PC-3 (cell line): ENCODE results near the gene ZNF385C. TPM values are rescaled to one million over a fixed set of nuclear protein-coding genes. Genes with fewer than 3 reads are reported as not detected.

ENCODE experiments used
- ATAC-seq: fragments of 200-7000 bp; cut with Tn5 transposase; 2 replicates; pipeline ENCODE4 v1.9.1; 2020; ENCODE audit warnings: mild to moderate bottlenecking, moderate library complexity
- BruUV-seq: library from RNA; stranded (reverse); fragments of 400-500 nt; replicated peaks from 2 replicates; lab custom pipeline; 2021; lab: Mats Ljungman, UMichigan
- CTCF ChIA-PET: fragments of 300-600 bp; sonication (Branson Sonifier 250); formaldehyde crosslinking; loops from one replicate; lab custom pipeline; 2022; ENCODE audit warnings: antibody characterized with exemption; lab: Charles Lee
- POLR2A ChIA-PET: fragments of 300-600 bp; sonication (Branson Sonifier 250); formaldehyde crosslinking; loops from one replicate; lab custom pipeline; 2022; ENCODE audit warnings: antibody characterized with exemption; ENCODE audit not compliant: unreplicated experiment; lab: Charles Lee
- DNase-seq: peaks from one replicate; pipeline ENCODE4 v3.0.0-alpha.2; 2015
- H2AFZ ChIP-seq: fragments of 300-600 bp; sonication (generic); 2 replicates; pipeline ENCODE4 v1.6.0; 2016; ENCODE audit warnings: antibody characterized with exemption, low read length
- H3F3A ChIP-seq: fragments of 300-600 bp; sonication (generic); one replicate; pipeline ENCODE4 v1.6.0; 2017; ENCODE audit warnings: antibody characterized with exemption, low read length, control low read depth, mild to moderate bottlenecking; ENCODE audit not compliant: unreplicated experiment
- H3K27ac ChIP-seq: fragments of 300-600 bp; sonication (generic); 2 replicates; pipeline ENCODE4 v1.5.1; 2016; ENCODE audit warnings: mild to moderate bottlenecking, low read length
- H3K27me3 ChIP-seq: fragments of 300-600 bp; sonication (generic); 2 replicates; pipeline ENCODE4 v1.6.1; 2016; ENCODE audit warnings: low read length, mixed read lengths
- H3K36me3 ChIP-seq: fragments of 300-600 bp; sonication (generic); 2 replicates; pipeline ENCODE4 v1.6.1; 2016; ENCODE audit warnings: low read depth, mixed run types, low read length, mixed read lengths
- H3K4me1 ChIP-seq: fragments of 300-600 bp; sonication (generic); 2 replicates; pipeline ENCODE4 v1.5.1; 2016; ENCODE audit warnings: low read length; ENCODE audit not compliant: insufficient read depth
- H3K4me2 ChIP-seq: fragments of 300-600 bp; sonication (generic); 2 replicates; pipeline ENCODE4 v1.6.0; 2016; ENCODE audit warnings: low read length
- H3K4me3 ChIP-seq: fragments of 300-600 bp; sonication (generic); 2 replicates; pipeline ENCODE4 v1.5.1; 2016; ENCODE audit warnings: mild to moderate bottlenecking, low read length, mixed read lengths
- H3K79me2 ChIP-seq: fragments of 300-600 bp; sonication (generic); 2 replicates; pipeline ENCODE4 v1.6.1; 2017; ENCODE audit warnings: low read length, mixed read lengths
- H3K9ac ChIP-seq: fragments of 300-600 bp; sonication (generic); 2 replicates; pipeline ENCODE4 v1.6.0; 2016; ENCODE audit warnings: mild to moderate bottlenecking, low read length
- H3K9me2 ChIP-seq: fragments of 300-600 bp; sonication (generic); replicated peaks from 2 replicates; pipeline ENCODE4 v1.6.1; 2016; ENCODE audit warnings: mixed run types, low read length, mixed read lengths
- H3K9me3 ChIP-seq: fragments of 300-600 bp; sonication (generic); 2 replicates; pipeline ENCODE4 v1.6.1; 2016; ENCODE audit warnings: low read length, mixed read lengths
- H4K20me1 ChIP-seq: fragments of 300-600 bp; sonication (generic); 2 replicates; pipeline ENCODE4 v1.6.1; 2016; ENCODE audit warnings: low read length, mixed read lengths
- CTCF ChIP-seq: fragments of 300-600 bp; sonication (generic); conservative IDR thresholded peaks from 2 replicates; pipeline ENCODE4 v1.5.1; 2017; ENCODE audit warnings: antibody characterized with exemption, low read depth, mild to moderate bottlenecking, low read length
- EZH2 ChIP-seq: fragments of 300-600 bp; sonication (generic); IDR thresholded peaks from one replicate; pipeline ENCODE4 v1.6.1; 2017; ENCODE audit warnings: antibody characterized with exemption, mild to moderate bottlenecking, low read length; ENCODE audit not compliant: unreplicated experiment
- EZH2phosphoT487 ChIP-seq: fragments of 300-600 bp; sonication (generic); IDR thresholded peaks from 2 replicates; pipeline ENCODE4 v1.6.1; 2018; ENCODE audit warnings: mild to moderate bottlenecking, antibody characterized with exemption, low read length, borderline replicate concordance
- intact Hi-C: fragments of 100-400 bp; cut with micrococcal nuclease; formaldehyde crosslinking; loops from 2 replicates; pipeline ENCODE4 v1.9.0; 2023
- total RNA-seq: library from RNA; depleted of rRNA; stranded (reverse); fragments of >200 nt; gene quantifications from 2 replicates; pipeline ENCODE4 v1.2.3, GENCODE V29; 2014

Gene ZNF385C
- total RNA-seq, 1 experiment from 2014 or later: 0.04 TPM

DNA sequence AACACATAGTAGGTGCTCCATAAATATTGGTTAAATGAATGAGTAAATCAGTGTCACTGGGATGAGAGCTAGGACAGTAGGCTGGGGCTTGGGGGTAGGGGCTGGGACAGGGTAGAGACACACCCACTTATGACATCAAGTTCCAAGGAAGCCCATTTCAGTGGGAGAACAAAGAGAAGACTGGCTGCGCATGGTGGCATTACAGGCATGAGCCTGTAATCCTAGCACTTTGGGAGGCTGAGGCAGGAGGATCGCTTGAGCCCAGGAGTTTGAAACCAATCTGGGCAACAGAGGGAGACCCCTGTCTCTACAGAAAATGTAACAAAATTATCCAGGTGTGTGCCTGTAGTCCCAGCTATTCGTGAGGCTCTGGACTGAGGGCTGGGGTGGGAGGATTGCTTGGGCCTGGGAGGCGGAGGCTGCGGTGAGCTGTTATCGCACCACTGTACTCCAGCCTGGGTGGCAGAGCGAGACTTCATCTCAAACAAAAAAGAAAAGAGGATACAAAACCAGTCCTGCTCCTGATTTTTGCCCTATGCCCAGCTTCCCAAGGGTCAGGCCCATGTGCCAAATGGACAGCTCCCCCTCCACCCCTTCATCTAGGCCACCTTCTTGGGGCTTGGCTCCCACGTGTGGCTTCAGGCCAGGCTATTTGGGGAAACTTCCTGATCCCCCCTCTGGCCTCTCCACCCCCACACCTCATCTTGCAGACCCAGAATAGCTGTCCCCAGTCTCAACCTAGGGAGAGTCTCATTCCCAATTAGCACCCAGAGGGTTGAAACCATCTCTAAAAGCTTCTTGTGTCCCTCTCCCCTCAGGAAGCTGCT lies 7.1 kb downstream of the ZNF385C start:
- Histone ChIP-seq H3K27me3 (no peaks in the 10 kb centered on the region), H3K4me2 (no peak overlapping the region), H3K9me2 (no peaks in the 10 kb centered on the region), H4K20me1 (no peaks in the 10 kb centered on the region), H3K9me3 (no peaks in the 10 kb centered on the region), H3K9ac (no peak overlapping the region), H3K79me2 (no peaks in the 10 kb centered on the region), H3K36me3 (no peaks in the 10 kb centered on the region), H3K27ac (no peak overlapping the region), H2AFZ (no peak overlapping the region), H3K4me1 (no peaks in the 10 kb centered on the region), H3F3A (no peaks in the 10 kb centered on the region), H3K4me3 (no peak overlapping the region)
- POLR2A ChIA-PET: no interaction called here
- DNase-seq (no peak), ATAC-seq (no peak)
- no TSS peak for BruUV-seq
- CTCF ChIA-PET: no interaction called here
- TF ChIP-seq CTCF (no peak), EZH2 (no peak), EZH2phosphoT487 (no peak)
- intact Hi-C loops: no loop called here

GRCh38 chr17:42088736-42089135 lies 9.5 kb downstream of the ZNF385C start:
- no peaks in the 10 kb centered on the region for H3K27me3 ChIP-seq
- no peaks in the 10 kb centered on the region for H3F3A ChIP-seq
- H2AFZ ChIP-seq: no peak overlapping the region
- no TSS peak for BruUV-seq
- DNase-seq (no peak), ATAC-seq (no peak)
- ChIA-PET POLR2A (no interaction called here), CTCF (no interaction called here)
- H3K27ac ChIP-seq: no peak overlapping the region
- H4K20me1 ChIP-seq: no peaks in the 10 kb centered on the region
- no peaks in the 10 kb centered on the region for H3K9me3 ChIP-seq
- H3K36me3 ChIP-seq: no peaks in the 10 kb centered on the region
- no peak for TF ChIP-seq CTCF
- TF ChIP-seq EZH2: no peak
- TF ChIP-seq EZH2phosphoT487: no peak
- H3K9me2 ChIP-seq: no peaks in the 10 kb centered on the region
- intact Hi-C loops: no loop called here
- H3K9ac ChIP-seq: no peak overlapping the region
- no peak overlapping the region for H3K4me3 ChIP-seq
- no peaks in the 10 kb centered on the region for H3K79me2 ChIP-seq
- no peak overlapping the region for H3K4me2 ChIP-seq
- H3K4me1 ChIP-seq: no peaks in the 10 kb centered on the region
